Hepatocyte (in vitro differentiated cells): ENCODE data around the gene DIP2C.

ENCODE experiments used
- EZH2 ChIP-seq: fragments of 200-600 bp; sonication (generic); IDR thresholded peaks from 2 replicates; pipeline ENCODE4 v1.6.1; 2016; ENCODE audit warnings: antibody characterized with exemption, mild to moderate bottlenecking, borderline replicate concordance
- TF ChIP-seq, protein P1 (sequence below): fragments of 200-600 bp; sonication (generic); IDR thresholded peaks from 2 replicates; pipeline ENCODE4 v1.5.1; 2016; ENCODE audit warnings: antibody characterized with exemption, mild to moderate bottlenecking; ENCODE audit not compliant: poor library complexity

DNA sequence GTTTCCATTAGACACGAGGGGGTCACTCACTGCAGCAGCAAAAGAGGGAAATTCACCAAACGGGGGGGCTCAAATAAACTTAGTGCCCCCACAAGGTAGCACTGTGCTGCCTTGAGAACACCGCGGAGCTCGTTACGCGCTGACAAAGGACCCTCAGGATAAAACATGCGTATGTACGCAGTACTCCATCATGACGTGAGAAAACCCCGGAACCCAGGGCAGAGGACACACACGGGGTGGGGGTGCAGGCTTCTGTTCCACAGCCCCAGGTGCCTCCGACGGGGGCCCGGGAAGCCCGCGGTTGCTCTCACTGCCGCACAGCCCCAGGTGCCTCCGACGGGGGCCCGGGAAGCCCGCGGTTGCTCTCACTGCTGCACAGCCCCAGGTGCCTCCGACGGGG, 321.8 kb downstream of the DIP2C start:
- TF ChIP-seq, protein P1, sequence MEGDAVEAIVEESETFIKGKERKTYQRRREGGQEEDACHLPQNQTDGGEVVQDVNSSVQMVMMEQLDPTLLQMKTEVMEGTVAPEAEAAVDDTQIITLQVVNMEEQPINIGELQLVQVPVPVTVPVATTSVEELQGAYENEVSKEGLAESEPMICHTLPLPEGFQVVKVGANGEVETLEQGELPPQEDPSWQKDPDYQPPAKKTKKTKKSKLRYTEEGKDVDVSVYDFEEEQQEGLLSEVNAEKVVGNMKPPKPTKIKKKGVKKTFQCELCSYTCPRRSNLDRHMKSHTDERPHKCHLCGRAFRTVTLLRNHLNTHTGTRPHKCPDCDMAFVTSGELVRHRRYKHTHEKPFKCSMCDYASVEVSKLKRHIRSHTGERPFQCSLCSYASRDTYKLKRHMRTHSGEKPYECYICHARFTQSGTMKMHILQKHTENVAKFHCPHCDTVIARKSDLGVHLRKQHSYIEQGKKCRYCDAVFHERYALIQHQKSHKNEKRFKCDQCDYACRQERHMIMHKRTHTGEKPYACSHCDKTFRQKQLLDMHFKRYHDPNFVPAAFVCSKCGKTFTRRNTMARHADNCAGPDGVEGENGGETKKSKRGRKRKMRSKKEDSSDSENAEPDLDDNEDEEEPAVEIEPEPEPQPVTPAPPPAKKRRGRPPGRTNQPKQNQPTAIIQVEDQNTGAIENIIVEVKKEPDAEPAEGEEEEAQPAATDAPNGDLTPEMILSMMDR = no peak
- no peak for TF ChIP-seq EZH2
